Stomach (tissue), 4 donors: ENCODE measurements around the gene PRRG4.

ENCODE experiments used
- EP300 ChIP-seq: sonication (generic); formaldehyde crosslinking; IDR thresholded peaks from one replicate; pipeline ENCODE4 v1.6.1; 2017; ENCODE audit warnings: antibody characterized with exemption
- POLR2A ChIP-seq, 4 donors: fragments of 450-650 bp; IDR thresholded peaks; one replicate each; pipeline ENCODE4 v1.6.1; 2016; ENCODE audit warnings: antibody characterized with exemption in 4 of 4, control low read depth in 2 of 4, mild to moderate bottlenecking in 1 of 4, moderate library complexity in 1 of 4

DNA sequence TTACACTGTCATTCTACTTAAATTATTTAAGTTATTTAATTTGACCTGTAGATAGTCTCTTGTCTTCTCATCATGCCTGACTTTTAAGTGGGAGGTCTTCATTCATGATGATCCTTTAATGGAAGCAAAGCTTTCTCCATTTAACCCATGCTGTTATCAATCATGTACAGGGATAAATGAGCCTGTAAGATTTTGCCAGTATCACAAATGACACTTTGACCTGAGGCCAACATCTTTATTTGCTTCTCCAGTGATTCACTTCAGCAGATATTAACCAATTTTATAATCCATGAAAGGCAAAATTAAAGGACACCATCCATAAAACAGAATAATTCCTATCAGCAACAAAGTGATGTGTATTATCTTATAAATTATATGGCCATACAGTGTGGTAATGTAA is 42.9 kb upstream of the PRRG4 start:
- TF ChIP-seq POLR2A (IDR thresholded peaks at IDR 0.05): no peak
- no peak for TF ChIP-seq EP300
